Measurements from ENCODE around the gene ZCCHC7.
"Not testable (repeated sequence)": the region's sequence is repeated elsewhere in the genome, so short reads cannot be mapped to it uniquely, and the experiment has no call there.

Gene ZCCHC7

GRCh38 chr9:37301042-37301853, 180.9 kb downstream of the ZCCHC7 start:
- DNase-seq = peak; percentile 19

- no peak for DNase-seq
Observed at GRCh38 chr9:37301854-37302172, 181.4 kb downstream of the ZCCHC7 start.

DNA sequence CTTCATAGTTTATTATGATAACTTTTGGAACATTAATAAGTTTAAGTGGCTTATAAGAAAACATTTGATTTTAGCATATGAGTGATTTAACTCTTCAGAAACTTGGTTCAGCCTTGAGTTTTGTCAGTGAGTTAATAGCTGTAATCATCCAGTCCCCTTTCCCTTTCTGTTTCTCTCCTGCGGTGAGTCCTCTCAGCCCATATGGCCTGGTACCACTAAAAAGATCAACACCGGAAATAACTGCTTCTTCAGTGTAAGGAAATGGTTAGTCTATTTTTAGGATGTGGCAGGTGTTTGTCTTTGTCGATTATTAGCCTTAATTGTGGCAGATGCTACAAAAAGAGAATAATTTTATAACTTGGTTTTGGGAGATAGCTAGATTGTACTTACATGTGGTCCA, 181.9 kb downstream of the ZCCHC7 start:
- peak; percentile 86 for DNase-seq

DNA sequence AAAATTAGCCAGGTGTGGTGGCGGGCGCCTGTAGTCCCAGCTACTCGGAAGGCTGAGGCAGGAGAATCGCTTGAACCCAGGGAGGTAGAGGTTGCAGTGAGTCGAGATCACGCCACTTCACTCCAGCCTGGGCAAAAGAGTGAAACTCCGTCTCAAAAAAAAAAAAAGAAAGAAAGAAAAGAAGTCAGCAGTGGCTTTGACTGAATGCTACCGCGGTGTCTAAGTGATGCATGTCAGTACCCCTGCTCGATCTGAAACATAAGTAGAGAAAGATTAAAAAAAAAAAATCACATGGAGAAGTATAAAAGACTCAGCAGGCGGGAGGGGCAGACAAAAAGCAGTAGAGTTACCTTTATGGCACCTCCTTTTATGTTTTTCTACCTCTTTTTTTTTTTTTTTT, 182.9 kb downstream of the ZCCHC7 start:
- not testable (repeated sequence) for DNase-seq

DNA sequence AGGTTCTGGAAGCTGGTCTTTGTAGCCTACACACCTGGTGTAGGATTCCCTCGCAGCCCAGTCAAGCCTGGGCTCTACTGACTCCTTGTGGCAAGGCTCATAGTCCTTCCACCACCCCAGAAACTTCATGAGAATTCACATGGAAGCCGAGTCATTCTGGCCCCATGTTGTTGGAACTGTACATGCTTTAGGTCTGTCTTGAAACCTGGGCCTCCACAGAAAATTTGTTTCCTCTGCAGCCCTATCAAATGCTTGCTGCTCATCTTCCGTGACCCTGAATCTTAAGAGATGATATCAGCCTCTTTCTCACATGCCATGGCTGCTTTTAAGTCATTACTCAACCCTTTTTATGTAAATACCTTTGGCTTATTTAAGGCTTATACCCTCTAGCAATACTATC, 188.8 kb downstream of the ZCCHC7 start:
- DNase-seq = peak; percentile 42

GRCh38 chr9:37311938-37312708, 191.7 kb downstream of the ZCCHC7 start:
- DNase-seq = no peak

GRCh38 chr9:37324261-37324683, 203.9 kb downstream of the ZCCHC7 start:
- no peak for DNase-seq

- no peak for DNase-seq
Observed at GRCh38 chr9:37324691-37325490, 204.5 kb downstream of the ZCCHC7 start.

GRCh38 chr9:37325778-37326177, 205.4 kb downstream of the ZCCHC7 start:
- DNase-seq = no peak

GRCh38 chr9:37327553-37327952, 207.2 kb downstream of the ZCCHC7 start:
- DNase-seq = no peak

- DNase-seq = no peak
Observed at GRCh38 chr9:37328556-37329227, 208.3 kb downstream of the ZCCHC7 start.

- DNase-seq = peak; percentile 28
Observed at GRCh38 chr9:37329576-37329975, 209.2 kb downstream of the ZCCHC7 start.

GRCh38 chr9:37331871-37332270, 211.5 kb downstream of the ZCCHC7 start:
- no peak for DNase-seq

DNA sequence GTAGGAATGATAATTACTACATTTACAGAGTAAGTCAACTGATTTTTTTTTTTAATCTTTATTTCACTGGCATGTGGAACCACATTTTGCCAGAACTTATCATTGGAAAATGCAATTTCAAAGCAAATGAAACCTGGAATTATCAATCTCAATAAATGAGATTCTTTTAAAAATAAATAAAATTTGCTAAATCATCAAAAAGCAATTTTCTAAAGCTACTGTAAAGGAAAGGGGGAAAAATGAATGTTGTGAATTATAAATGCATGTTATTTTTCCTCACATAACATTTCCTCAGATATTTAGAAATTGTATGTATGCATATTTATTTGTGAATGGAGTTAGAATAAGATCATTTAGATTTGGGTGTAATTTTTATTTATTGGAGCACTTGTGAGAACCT, 212.2 kb downstream of the ZCCHC7 start:
- DNase-seq = no peak

GRCh38 chr9:37333288-37333687, 212.9 kb downstream of the ZCCHC7 start:
- DNase-seq = no peak

- no peak for DNase-seq
Observed at GRCh38 chr9:37335238-37335637, 214.9 kb downstream of the ZCCHC7 start.

DNA sequence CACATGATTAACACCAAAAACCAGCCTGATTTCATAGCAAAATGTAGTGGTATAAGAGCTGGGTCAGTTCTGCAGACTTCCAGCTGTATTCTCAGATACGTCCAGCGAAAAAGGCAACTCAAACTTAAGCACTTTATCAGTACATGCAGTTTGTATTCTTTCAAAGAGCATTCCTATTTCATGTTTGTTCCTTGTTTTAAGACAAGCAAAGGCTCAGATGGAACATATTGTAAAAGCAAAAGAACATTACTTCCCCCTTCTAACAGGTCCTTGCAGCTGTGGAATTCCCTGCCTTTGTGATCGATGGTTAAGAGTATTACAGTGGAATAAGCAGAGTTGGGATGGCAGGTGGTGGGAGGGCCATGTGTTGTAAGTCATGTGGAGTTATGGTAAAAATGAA, 215.8 kb downstream of the ZCCHC7 start:
- no peak for DNase-seq

DNA sequence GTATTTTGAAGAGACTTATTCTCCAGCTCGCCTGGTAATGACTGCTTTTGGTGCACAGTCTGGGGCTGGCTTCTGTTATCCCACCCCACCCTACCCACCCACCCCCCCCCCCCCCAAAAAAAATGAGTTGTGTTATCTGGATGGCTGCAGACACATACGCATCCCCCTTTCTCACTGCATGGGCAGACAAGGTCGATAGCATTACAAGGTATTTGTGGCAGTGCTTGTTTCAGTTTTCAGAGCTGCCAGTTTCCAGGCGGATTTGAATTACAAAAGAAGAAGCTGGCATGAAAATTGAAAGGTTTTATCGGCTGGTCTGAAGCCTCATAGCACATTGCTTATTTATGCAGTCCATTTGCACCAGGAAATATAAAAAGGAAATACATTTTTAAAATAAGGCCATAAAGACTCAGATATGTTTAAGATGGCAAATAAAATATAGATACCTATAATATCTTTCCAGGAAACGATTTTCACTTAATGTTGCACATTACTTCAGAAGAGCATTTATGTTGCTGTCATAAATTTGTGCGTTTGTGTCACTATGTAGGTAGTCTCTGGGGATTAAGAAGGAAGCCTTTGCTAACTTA, 217.0 kb downstream of the ZCCHC7 start:
- no peak for DNase-seq

GRCh38 chr9:37338218-37338617, 217.8 kb downstream of the ZCCHC7 start:
- DNase-seq = no peak

GRCh38 chr9:37339923-37340322, 219.5 kb downstream of the ZCCHC7 start:
- peak; percentile 34 for DNase-seq

GRCh38 chr9:37340961-37341360, 220.6 kb downstream of the ZCCHC7 start:
- DNase-seq = no peak

DNA sequence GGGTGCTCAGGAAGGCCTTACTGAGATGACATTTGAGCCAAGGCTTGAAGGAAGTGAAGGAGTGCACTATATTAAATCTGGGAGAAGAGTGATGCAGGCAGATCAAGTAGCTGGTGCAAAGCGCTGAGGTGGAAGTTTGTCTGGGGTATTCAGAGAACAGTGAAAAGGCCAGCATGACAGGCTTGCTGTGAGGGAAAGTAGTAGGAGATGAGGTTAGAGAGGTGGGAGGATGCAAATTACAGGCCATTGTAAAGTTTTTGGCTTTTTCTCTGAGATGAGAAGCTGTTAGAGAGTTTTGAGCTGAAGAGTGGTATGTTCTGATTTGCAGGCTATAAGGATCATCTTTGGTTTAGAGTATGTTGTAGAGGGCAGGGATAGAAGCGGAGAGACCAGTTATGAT, 221.3 kb downstream of the ZCCHC7 start:
- DNase-seq = no peak

GRCh38 chr9:37342493-37342892, 222.1 kb downstream of the ZCCHC7 start:
- DNase-seq = no peak

Measured in NCI-H146 (cell line).